22Rv1 (cell line): ENCODE measurements around the gene HSBP1L1.

Experiments used
- H3K27ac ChIP-seq: fragments of 450-650 bp; 2 replicates; pipeline ENCODE4 v1.5.1; 2017
- ZFX ChIP-seq: fragments of 450-650 bp; IDR thresholded peaks from 2 replicates; pipeline ENCODE4 v1.6.1; 2017; ENCODE audit warnings: antibody characterized with exemption, borderline replicate concordance
- TF ChIP-seq, protein P1 (sequence below): fragments of 450-650 bp; IDR thresholded peaks from 2 replicates; pipeline ENCODE4 v1.5.1; 2017; ENCODE audit warnings: mild to moderate bottlenecking

HSBP1L1 gene

DNA sequence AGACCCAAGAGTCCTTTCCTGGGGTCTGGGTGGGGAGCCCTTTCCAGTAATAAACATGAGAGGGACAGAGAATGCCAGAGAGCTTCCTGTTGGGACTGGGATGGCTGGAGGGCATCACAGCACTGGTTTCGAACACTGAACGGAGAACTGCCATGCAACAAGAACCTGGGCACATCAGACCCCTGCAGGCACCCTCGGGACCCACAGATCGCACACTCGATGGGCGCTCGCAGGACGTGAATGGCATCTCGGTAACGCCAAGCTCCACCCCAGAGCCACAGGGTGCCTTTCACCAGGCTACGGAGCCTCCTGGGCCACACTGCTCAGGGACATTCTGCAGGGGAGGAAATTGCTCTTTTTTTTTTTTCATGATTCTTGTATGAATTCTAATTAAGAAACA is 38.1 kb upstream of the HSBP1L1 start:
- TF ChIP-seq, protein P1, sequence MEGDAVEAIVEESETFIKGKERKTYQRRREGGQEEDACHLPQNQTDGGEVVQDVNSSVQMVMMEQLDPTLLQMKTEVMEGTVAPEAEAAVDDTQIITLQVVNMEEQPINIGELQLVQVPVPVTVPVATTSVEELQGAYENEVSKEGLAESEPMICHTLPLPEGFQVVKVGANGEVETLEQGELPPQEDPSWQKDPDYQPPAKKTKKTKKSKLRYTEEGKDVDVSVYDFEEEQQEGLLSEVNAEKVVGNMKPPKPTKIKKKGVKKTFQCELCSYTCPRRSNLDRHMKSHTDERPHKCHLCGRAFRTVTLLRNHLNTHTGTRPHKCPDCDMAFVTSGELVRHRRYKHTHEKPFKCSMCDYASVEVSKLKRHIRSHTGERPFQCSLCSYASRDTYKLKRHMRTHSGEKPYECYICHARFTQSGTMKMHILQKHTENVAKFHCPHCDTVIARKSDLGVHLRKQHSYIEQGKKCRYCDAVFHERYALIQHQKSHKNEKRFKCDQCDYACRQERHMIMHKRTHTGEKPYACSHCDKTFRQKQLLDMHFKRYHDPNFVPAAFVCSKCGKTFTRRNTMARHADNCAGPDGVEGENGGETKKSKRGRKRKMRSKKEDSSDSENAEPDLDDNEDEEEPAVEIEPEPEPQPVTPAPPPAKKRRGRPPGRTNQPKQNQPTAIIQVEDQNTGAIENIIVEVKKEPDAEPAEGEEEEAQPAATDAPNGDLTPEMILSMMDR, result no peak
- TF ChIP-seq ZFX, result no peak
- no peak overlapping the region for H3K27ac ChIP-seq

DNA sequence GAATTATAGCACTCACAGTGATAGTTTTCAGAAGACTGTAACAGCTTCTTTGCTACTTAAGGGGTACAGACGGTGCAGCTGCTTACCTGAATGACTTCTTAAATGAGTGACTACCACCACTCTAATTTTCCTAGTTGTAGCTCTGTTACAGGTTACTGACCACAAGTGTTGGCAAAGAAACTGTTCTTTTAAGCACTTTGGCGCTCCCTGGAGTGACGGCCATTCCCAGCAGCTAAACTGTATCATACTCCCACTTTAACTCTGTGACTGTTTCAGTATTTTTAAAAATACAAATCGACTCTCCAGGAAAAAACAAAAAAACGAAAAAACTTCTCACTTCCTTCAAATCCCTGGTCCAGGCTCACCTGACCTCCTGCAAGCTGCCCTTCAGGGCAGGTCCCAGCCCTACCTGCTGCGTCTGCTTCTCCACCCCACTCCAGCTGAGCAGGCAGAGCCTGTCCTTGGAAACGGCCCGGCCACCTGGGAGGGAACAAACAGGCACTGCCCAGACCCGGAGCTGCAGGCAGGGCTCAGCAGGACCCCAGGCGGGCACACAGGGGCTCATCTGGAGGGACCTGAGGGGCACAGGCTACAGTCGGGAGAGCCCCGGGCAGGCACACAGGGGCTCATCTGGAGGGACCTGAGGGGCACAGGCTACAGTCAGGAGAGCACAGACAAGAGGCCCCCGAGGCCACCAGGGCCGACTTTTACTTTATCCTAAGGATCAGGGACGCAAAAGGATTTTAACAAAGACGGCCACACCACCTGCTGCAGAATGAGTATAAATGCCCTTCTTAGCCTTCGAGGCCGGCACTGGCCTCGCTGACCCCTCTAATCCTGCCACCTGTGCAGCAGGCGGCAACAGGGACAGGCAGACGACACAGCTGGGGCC is 37.5 kb upstream of the HSBP1L1 start:
- H3K27ac ChIP-seq, result no peak overlapping the region
- TF ChIP-seq, protein P1, result no peak
- no peak for TF ChIP-seq ZFX

DNA sequence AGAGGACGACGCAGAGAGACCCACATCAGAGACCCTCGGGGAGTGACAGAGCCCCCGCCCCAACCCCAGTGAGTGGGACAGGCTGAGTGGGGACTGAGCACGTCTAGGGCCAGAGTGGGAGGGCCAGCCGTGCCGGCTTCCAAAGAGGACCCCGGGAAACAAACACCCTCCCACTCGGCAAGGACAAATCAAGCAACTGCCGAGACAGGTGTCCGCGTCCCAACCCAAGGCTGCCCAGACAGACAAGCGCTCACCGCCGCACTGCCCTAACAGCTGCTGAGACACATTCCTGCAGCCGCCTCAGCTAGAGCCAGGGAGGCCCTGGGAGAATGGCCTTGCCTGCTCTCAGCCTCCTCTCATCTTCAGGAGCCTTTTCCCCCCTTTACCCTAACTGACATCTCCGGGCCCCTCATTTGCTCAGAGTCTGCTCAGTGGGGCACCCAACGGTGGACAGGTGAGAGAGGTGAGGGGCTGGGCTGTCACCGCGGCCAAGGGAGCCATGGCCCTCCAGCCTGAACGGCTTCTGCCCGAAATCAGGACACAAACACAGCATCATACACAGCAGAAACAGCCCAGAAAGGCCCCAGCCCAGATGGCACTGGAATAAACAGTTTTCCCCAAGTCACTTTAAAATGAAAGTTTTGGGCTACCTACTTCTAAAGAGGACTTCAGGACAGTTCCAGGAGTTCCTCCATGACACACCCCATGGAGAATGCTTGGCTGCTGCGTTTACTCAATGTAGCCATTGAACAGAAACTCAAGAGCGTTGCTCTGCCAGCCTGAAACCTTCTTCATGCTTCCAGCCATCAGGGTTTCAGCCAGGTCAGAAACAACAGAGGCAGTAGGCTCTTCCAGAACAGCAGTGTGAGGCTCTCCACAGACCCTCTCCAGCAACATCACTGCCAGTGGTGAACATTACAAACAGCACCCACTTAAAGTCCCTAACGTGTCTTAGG is 36.6 kb upstream of the HSBP1L1 start:
- TF ChIP-seq, protein P1, result no peak
- TF ChIP-seq ZFX, result no peak
- no peak overlapping the region for H3K27ac ChIP-seq

DNA sequence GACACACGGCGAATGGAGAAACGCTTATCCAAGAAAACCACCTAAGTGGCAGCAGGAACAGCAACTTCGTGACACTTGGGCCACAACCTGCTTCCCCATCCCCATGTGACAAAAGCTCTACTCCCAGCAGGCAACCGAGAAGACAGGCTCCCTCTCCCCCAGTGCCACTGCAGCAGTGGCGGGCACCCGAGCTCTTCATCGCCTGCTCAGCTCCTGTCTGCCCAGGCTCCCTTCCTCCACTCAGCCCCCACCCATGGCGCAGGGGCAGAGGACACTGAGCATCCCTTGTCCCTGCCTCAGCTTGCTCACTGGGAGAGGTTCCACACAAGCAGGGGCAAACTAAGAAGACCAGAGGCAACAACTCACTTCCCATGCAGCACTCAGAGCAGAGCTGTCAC is 35.9 kb upstream of the HSBP1L1 start:
- TF ChIP-seq, protein P1, result no peak
- TF ChIP-seq ZFX, result no peak
- no peak overlapping the region for H3K27ac ChIP-seq

DNA sequence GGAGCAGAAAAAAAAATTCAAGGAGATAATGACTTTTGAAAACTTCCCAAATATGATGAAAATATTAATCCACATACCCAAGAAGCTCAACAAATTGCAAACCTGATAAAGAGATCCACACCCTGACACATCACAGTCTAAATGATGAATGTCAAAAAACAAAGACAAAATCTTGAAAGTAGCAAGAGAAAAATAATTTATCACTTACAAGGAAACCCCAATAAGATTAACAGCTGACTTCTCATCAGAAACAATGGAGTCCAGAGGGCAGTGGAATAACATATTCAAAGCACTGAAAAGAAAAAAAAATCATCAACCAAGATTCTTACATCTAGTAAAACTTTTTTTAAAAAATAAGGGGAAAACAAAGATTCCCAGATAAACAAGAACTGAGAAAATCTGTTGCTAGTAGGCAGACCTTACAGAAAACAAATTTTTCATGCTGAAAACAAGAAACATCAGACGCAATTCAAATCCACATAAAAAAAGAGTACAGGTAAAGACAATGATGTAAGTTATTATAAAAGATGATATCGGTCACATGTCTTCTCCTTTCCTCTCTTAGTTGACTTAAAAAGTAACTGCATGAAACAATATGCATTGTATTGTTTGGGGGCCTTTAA is 34.3 kb upstream of the HSBP1L1 start:
- no peak overlapping the region for H3K27ac ChIP-seq
- TF ChIP-seq, protein P1, result no peak
- TF ChIP-seq ZFX, result no peak

DNA sequence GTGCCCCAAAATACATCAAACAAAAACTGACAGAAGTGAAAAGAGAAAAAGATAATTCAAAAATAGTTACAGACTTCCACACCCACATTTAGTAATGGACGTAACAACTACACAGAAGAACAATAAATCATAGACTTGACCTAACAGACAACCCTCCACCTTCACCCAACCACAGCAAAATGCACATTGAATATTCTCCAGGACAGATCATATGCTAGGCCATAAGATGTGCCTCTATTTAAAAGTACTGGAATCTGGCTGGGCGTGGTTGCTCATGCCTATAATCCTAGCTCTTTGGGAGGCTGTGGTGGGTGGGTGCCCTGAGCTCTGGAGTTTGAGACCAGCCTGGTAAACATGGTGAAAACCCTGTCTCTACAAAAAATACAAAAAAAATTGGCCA is 33.0 kb upstream of the HSBP1L1 start:
- no peak for TF ChIP-seq ZFX
- TF ChIP-seq, protein P1, result no peak
- H3K27ac ChIP-seq, result no peak overlapping the region
